Fibroblast of the aortic adventitia (primary cell): Measurements from ENCODE around the gene PHACTR1. TPM values are rescaled to one million over a fixed set of nuclear protein-coding genes. Genes with fewer than 3 reads are reported as not detected.

Source experiments
- DNase-seq: peaks from one replicate; pipeline ENCODE4 v3.0.0-alpha.2; 2010; ENCODE audit warnings: low read depth
- H3K4me3 ChIP-seq: 2 replicates; pipeline ENCODE4 v1.5.1; 2011; ENCODE audit warnings: low read depth, mild to moderate bottlenecking, control low read depth, low read length, moderate library complexity
- total RNA-seq: library from RNA; depleted of rRNA; stranded (reverse); fragments of >200 nt; gene quantifications from 2 replicates; pipeline ENCODE4 v1.2.3, GENCODE V29; 2012; ENCODE audit warnings: low replicate concordance
- TF ChIP-seq, protein P1 (sequence below): IDR thresholded peaks from 2 replicates; pipeline ENCODE4 v1.5.1; 2011; ENCODE audit warnings: mild to moderate bottlenecking, low read length, control low read depth, inconsistent platforms; ENCODE audit not compliant: insufficient read depth

The PHACTR1 gene
- total RNA-seq, 1 donor, result 0.99 TPM

- no peak overlapping the region for H3K4me3 ChIP-seq
- TF ChIP-seq, protein P1, sequence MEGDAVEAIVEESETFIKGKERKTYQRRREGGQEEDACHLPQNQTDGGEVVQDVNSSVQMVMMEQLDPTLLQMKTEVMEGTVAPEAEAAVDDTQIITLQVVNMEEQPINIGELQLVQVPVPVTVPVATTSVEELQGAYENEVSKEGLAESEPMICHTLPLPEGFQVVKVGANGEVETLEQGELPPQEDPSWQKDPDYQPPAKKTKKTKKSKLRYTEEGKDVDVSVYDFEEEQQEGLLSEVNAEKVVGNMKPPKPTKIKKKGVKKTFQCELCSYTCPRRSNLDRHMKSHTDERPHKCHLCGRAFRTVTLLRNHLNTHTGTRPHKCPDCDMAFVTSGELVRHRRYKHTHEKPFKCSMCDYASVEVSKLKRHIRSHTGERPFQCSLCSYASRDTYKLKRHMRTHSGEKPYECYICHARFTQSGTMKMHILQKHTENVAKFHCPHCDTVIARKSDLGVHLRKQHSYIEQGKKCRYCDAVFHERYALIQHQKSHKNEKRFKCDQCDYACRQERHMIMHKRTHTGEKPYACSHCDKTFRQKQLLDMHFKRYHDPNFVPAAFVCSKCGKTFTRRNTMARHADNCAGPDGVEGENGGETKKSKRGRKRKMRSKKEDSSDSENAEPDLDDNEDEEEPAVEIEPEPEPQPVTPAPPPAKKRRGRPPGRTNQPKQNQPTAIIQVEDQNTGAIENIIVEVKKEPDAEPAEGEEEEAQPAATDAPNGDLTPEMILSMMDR, result no peak
- DNase-seq, result no peak
Measured at GRCh38 chr6:12772416-12772815, 55.8 kb downstream of the PHACTR1 start.

DNA sequence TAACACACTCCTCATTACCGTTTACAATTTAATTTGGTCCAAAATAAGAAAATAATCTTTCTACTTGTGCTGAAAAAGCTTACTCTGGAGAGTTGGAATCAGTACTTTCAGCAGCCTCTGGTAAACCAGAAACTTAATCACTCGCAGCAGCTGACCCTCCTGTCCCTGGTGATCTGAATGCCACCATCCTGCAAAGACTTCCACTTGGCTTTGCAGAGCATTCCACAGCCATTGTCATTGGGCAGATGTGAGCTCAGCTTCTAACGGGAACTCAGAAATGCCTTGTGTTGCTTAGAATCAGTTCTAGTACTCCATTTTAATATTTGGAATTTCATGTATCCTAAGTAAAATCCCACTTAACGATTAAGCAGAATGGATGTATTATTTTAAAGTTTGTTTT lies 59.7 kb downstream of the PHACTR1 start:
- DNase-seq, result no peak
- H3K4me3 ChIP-seq, result no peak overlapping the region
- TF ChIP-seq, protein P1, result no peak

- no peak overlapping the region for H3K4me3 ChIP-seq
- no peak for DNase-seq
- TF ChIP-seq, protein P1, result no peak
Measured at GRCh38 chr6:12779772-12780171, 63.2 kb downstream of the PHACTR1 start.

DNA sequence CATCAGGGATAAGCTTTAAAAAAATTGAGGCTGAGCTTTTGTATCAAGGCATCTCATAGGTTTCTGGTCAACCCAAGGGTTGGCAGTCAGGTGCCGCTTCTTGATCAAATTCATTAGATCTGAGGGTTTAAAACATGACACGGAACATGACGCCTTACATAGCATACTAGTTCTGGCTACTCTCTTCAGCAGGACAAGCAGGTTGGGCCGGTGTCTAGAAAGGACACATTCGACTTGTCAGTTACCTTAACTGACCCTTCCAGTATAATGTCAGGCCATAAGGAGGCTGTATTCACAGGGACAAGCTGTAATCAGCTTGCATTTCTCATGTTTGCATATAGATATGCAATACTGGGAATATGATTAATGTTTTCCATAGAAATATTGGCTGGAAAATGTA lies 65.6 kb downstream of the PHACTR1 start:
- DNase-seq, result no peak
- TF ChIP-seq, protein P1, result no peak
- H3K4me3 ChIP-seq, result no peak overlapping the region

- TF ChIP-seq, protein P1, result no peak
- no peak overlapping the region for H3K4me3 ChIP-seq
- DNase-seq, result no peak
Measured at GRCh38 chr6:12785301-12785700, 68.7 kb downstream of the PHACTR1 start.

DNA sequence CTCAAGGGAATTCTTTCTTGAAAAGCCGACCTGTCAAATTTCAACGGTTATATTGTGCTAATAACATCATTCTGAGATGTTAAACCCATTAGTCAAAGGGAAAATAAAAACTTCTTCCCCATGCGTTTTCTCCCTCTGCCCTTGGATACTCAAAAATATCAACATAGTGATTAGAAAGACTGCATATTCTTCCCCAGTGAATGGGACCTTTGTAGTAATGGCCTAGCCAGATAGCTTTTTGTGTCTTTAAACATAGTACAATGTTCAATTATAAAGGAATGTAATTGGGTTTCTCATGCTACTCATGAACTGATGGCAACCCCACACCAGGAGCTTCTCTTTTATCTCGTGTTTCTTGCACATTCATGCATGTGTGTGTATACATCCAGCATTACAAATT lies 69.4 kb downstream of the PHACTR1 start:
- H3K4me3 ChIP-seq, result no peak overlapping the region
- no peak for DNase-seq
- TF ChIP-seq, protein P1, result no peak

GRCh38 chr6:12791371-12791770 lies 74.8 kb downstream of the PHACTR1 start:
- TF ChIP-seq, protein P1, result no peak
- DNase-seq, result no peak

More at GRCh38 chr6:12791371-12791770, 74.8 kb downstream of the PHACTR1 start:
- H3K4me3 ChIP-seq, result no peak overlapping the region
